ENCODE results near the gene PDIA2. TPM values are rescaled to one million over a fixed set of nuclear protein-coding genes. Genes with fewer than 3 reads are reported as not detected.

PDIA2 gene
- total RNA-seq, 1 experiment from 2014 or later, result not detected

DNA sequence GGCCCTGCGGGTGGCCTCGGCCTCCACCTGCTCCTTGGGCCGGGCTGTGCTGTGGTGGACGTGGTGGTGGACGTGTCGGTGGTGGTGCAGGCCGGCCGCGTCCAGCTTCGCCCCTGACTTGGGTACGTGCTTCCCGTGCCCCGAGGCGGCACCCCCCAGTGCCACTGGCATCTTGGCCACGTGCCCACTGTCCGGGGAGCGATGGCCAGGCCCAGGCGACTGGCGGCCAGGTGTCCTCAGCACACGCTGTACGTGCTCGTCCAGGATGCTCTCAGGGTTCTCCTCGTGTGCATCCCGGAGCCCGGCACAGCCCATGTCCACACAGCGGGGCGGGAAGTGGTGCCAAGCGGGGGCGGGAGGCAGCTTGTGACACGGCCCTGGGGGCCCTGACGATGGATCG, 14.9 kb downstream of the PDIA2 start:
- no peaks in the 10 kb centered on the region for H3K27me3 ChIP-seq (replicated peaks; ENCODE audit: insufficient read depth, low read depth, low read length, poor library complexity)
- ChIA-PET POLR2A (ENCODE audit: low non-redundant PET) (no interaction called here), CTCF (no interaction called here)
- no peak overlapping the region for H3K4me3 ChIP-seq (ENCODE audit: low read depth, low read length, poor library complexity, severe bottlenecking)
- H3K4me1 ChIP-seq (ENCODE audit: insufficient read depth, low read length, poor library complexity, severe bottlenecking), result no peaks in the 10 kb centered on the region
- BruUV-seq (replicated peaks), result no TSS peak
- H3K9me3 ChIP-seq (ENCODE audit: low read depth, low read length, poor library complexity, severe bottlenecking), result no peaks in the 10 kb centered on the region
- intact Hi-C loops (cut with micrococcal nuclease; ENCODE audit: unreplicated experiment), result no loop called here
- no peak overlapping the region for H3K27ac ChIP-seq (ENCODE audit: low read depth, low read length, poor library complexity, severe bottlenecking)
- TF ChIP-seq, protein P1, sequence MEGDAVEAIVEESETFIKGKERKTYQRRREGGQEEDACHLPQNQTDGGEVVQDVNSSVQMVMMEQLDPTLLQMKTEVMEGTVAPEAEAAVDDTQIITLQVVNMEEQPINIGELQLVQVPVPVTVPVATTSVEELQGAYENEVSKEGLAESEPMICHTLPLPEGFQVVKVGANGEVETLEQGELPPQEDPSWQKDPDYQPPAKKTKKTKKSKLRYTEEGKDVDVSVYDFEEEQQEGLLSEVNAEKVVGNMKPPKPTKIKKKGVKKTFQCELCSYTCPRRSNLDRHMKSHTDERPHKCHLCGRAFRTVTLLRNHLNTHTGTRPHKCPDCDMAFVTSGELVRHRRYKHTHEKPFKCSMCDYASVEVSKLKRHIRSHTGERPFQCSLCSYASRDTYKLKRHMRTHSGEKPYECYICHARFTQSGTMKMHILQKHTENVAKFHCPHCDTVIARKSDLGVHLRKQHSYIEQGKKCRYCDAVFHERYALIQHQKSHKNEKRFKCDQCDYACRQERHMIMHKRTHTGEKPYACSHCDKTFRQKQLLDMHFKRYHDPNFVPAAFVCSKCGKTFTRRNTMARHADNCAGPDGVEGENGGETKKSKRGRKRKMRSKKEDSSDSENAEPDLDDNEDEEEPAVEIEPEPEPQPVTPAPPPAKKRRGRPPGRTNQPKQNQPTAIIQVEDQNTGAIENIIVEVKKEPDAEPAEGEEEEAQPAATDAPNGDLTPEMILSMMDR (conservative IDR thresholded peaks at IDR 0.05; ENCODE audit: low read depth, low read length), result no peak
- TF ChIP-seq EZH2 (IDR thresholded peaks at IDR 0.05; ENCODE audit: borderline replicate concordance, low read depth, low read length, poor library complexity, severe bottlenecking), result no peak
- no peaks in the 10 kb centered on the region for H3K36me3 ChIP-seq (ENCODE audit: insufficient read depth, low read length, poor library complexity, severe bottlenecking)
- no peak for DNase-seq (ENCODE audit: low spot score)

DNA sequence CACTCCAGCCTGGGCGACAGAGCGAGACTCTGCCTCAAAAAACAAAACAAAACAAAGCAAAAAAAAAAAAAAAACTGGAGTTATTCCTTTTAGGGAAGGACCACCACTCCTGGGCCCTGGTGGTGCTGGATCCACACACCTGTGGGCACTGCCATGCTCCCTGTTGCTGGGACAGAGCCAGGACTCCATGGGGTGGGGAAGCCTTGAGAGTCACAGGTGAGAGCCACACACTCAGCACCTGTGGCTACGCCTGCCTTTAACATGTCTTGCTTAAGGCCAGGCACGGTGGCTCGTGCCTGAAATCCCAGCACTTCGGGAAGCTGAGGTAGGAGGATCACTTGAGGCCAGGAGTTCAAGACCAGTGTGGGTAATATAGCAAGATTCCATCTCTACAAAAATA, 18.3 kb downstream of the PDIA2 start:
- Histone ChIP-seq H3K36me3 (ENCODE audit: insufficient read depth, low read length, poor library complexity, severe bottlenecking) (no peaks in the 10 kb centered on the region), H3K4me3 (ENCODE audit: low read depth, low read length, poor library complexity, severe bottlenecking) (no peak overlapping the region), H3K27me3 (replicated peaks; ENCODE audit: insufficient read depth, low read depth, low read length, poor library complexity) (no peaks in the 10 kb centered on the region), H3K27ac (ENCODE audit: low read depth, low read length, poor library complexity, severe bottlenecking) (no peak overlapping the region), H3K9me3 (ENCODE audit: low read depth, low read length, poor library complexity, severe bottlenecking) (no peaks in the 10 kb centered on the region), H3K4me1 (ENCODE audit: insufficient read depth, low read length, poor library complexity, severe bottlenecking) (no peaks in the 10 kb centered on the region)
- TF ChIP-seq, protein P1 (conservative IDR thresholded peaks at IDR 0.05; ENCODE audit: low read depth, low read length), result no peak
- TF ChIP-seq EZH2 (IDR thresholded peaks at IDR 0.05; ENCODE audit: borderline replicate concordance, low read depth, low read length, poor library complexity, severe bottlenecking), result no peak
- intact Hi-C loops (cut with micrococcal nuclease; ENCODE audit: unreplicated experiment), result no loop called here
- CTCF ChIA-PET, result no interaction called here
- BruUV-seq (replicated peaks), result no TSS peak
- POLR2A ChIA-PET (ENCODE audit: low non-redundant PET), result no interaction called here
- DNase-seq (ENCODE audit: low spot score), result no peak

DNA sequence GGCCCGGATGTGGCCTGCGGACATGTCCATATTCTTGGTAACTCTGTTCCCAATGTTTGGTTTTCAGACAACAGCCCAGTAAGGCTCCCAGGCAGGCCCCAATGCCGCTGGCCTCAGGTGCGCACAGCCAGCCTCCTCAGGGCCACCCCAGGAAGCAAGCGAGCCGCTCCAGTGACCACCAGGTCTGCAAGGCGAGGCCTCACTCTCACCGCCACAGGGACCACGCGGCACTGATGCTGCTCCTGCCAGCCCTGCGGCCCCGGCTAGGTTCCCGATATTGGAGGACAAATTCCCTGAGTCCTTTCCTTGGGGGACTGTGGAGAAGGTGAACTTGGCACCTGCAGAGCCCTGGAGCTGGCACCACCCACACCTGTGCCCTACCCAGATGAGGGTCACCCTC, 19.0 kb downstream of the PDIA2 start:
- H3K27me3 ChIP-seq (replicated peaks; ENCODE audit: insufficient read depth, low read depth, low read length, poor library complexity), result no peaks in the 10 kb centered on the region
- POLR2A ChIA-PET (ENCODE audit: low non-redundant PET), result no interaction called here
- TF ChIP-seq EZH2 (IDR thresholded peaks at IDR 0.05; ENCODE audit: borderline replicate concordance, low read depth, low read length, poor library complexity, severe bottlenecking), result no peak
- TF ChIP-seq, protein P1 (conservative IDR thresholded peaks at IDR 0.05; ENCODE audit: low read depth, low read length), result no peak
- H3K36me3 ChIP-seq (ENCODE audit: insufficient read depth, low read length, poor library complexity, severe bottlenecking), result no peaks in the 10 kb centered on the region
- H3K27ac ChIP-seq (ENCODE audit: low read depth, low read length, poor library complexity, severe bottlenecking), result no peak overlapping the region
- DNase-seq (ENCODE audit: low spot score), result no peak
- no peaks in the 10 kb centered on the region for H3K9me3 ChIP-seq (ENCODE audit: low read depth, low read length, poor library complexity, severe bottlenecking)
- CTCF ChIA-PET, result no interaction called here
- intact Hi-C loops (cut with micrococcal nuclease; ENCODE audit: unreplicated experiment), result no loop called here
- no peak overlapping the region for H3K4me3 ChIP-seq (ENCODE audit: low read depth, low read length, poor library complexity, severe bottlenecking)
- no TSS peak for BruUV-seq (replicated peaks)
- H3K4me1 ChIP-seq (ENCODE audit: insufficient read depth, low read length, poor library complexity, severe bottlenecking), result no peaks in the 10 kb centered on the region

Measured in A673 (cell line).